HG03108 (cell line): ENCODE data around the gene ZBTB7C.

ENCODE experiments used
- ATAC-seq: cut with Tn5 transposase; IDR thresholded peaks from one replicate; pipeline ENCODE4 v1.9.1; 2021; ENCODE audit warnings: moderate library complexity; ENCODE audit not compliant: unreplicated experiment

ZBTB7C gene

DNA sequence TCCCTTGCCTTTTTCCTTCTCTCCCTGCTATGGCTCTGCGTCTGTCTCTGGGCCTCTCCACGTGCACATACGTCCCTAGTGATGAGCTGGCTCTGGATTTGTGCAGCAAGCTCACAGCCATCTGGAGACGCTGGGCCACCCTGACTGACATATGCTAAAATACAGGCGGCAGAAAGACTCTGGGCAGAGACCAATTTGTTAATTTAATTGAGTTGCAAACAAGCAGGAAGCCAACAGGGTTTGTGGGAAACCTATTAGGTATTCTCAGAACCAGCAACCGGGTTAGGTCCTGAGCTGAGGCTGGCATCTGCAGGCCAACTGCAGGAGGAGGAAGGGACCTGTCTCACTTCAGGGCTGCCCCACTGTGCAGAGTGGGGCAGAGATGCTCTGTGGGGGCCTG is 425.2 kb downstream of the ZBTB7C start:
- no peak for ATAC-seq

DNA sequence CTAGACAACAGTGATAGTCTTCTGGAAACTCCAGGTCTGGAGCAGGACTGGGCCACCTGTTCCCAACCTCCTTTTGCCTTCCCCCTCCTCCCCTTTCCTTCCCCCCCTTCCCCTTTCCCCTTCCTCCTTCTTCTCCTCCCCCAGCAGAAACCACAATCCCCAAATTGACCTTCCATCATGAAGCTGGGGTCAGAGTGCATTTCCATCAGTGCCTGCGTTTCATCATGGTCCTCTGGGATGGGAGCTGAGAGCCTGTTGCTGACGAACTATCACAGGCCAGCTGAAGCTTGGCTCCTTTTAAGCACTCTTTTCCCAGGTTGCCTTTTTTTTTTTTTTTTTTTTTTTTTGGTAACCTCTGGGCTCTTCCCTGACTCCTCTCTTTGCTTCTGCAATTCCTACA is 426.1 kb downstream of the ZBTB7C start:
- no peak for ATAC-seq

DNA sequence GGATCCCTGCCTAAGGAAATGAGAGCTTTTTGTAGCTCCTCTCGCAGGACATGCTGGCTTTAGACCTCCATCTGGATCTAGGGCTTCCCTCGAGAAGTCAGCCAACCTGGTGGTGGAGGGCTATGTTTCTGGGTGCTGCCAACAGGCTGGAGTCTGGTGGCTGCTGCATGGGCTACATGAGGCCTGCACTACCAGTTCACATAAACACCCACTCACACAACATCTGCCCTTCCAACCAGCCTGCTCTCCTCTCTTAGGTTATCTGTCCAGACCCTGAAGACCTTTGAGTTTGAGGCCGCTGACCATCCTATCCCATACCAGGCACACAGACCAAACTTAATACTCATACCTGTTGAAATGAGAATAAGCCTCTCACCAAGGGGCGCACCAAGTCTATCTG is 427.4 kb downstream of the ZBTB7C start:
- ATAC-seq, result no peak

DNA sequence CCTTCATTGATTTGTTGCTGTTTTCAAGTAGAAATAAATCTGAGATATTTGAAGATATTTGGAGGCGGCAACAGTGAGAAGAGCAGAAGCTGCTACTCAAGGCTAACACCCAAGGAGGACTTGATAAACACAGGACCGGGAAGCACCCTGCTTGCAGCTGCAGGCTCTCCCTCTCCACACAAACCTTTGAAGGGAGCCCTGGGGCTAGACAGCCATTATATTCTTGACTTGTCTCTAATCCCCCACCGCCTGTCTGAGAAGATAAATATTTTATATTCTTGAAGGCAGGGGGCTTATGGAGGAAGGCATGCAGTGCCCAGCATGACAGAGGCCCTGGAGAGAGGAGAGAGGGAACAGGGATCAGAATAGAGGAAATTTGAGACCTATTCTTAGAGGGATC is 427.9 kb downstream of the ZBTB7C start:
- ATAC-seq, result no peak

DNA sequence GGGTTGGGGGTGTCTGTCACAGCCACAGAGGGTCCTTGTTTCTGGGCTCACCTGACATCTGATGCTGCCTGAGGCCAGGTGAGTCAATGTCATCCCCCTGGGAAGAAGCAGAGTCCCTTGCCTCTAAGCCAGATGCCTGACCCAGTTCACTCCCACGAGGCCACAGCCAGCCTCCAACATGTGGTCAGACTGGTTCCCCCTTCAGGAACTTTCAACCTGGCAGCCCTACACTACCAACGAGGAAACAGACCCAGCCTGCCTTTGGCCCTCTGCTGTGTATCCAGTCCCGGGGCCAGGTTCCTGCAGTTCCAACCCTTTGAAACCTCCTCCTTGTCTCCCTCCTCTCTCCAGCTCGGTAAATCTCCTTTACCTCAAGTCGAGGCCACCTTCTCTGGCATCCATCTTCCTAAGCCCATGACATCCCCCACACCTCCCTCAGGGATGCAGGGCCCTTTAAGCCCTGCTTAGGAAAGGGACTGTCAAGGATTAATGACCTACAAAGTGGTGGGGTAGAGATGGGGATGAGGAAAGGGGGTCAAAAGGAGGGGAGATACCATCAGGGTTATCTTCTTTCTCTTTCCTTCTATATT is 429.5 kb downstream of the ZBTB7C start:
- no peak for ATAC-seq

DNA sequence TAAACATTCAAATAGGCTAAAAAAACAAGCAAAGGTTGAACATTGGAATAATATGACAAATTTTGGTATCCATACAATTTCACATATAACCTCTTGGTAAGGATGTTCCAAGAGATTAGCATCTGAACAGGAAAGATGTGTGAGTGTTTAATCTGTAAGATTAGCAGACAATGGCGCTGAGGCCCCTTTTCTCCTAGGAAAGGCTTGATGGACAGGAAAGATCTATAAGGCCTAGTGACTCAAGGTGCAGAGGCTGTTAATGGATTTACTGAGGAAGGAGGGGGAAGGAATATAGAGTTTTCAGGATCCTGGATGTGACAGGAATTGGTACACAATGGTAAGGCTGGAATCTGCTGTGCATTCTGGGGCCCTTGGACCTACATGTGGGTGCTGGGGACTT is 430.6 kb downstream of the ZBTB7C start:
- ATAC-seq, result no peak

DNA sequence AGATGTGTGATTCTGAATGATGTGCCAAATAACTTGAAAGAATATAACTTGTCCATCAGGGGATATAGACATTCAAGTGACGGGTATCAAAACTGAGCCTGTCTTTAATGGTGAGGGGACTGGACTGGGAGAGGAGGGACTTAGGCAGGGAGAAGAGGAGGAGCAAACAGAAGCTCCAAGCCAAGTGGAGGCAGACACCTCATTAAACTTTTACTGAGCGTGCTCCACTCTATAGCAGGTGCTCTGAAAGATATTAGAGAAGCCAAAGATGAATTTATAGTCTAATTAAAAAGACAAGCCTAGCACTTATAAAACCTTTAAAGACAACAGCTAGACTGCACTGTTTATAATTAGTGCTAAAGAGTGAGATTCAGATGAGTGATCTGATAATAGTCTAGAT is 431.0 kb downstream of the ZBTB7C start:
- no peak for ATAC-seq
